ENCODE data around the gene ASAP3. TPM values are rescaled to one million over a fixed set of nuclear protein-coding genes. Genes with fewer than 3 reads are reported as not detected.
A peak's percentile ranks its signal among the peaks of the same experiment; 100 is the strongest.

ASAP3 gene
- total and polyA plus RNA-seq, 2 donors (not counting 3 experiments of a cell fraction or from before 2014, with no cell fraction given) = 12.5 to 14.2 TPM

GRCh38 chr1:23500466-23500865 is 16.5 kb upstream of the ASAP3 start:
- Histone ChIP-seq H4K20me1 (replicated peaks; ENCODE audit: control insufficient read depth, extremely low read depth, insufficient read depth, low read length) (no peaks in the 10 kb centered on the region), H2AFZ (ENCODE audit: low read depth, low read length) (no peak overlapping the region), H3K36me3 (ENCODE audit: control insufficient read depth in 2 of 2, extremely low read depth in 1 of 2, insufficient read depth in 2 of 2, low read length in 2 of 2) (no peaks in the 10 kb centered on the region), H3K9me1 (replicated peaks; ENCODE audit: control insufficient read depth, extremely low read depth, insufficient read depth, low read length) (no peaks in the 10 kb centered on the region), H3K79me2 (ENCODE audit: control insufficient read depth, insufficient read depth, low read length) (no peaks in the 10 kb centered on the region), H3K27ac (ENCODE audit: insufficient read depth, low read depth, low read length) (no peak overlapping the region), H3K9me3 (replicated peaks; ENCODE audit: control insufficient read depth, insufficient read depth, low read length) (no peaks in the 10 kb centered on the region), H3K4me1 (ENCODE audit: control insufficient read depth, extremely low read depth, insufficient read depth, low read length) (no peaks in the 10 kb centered on the region), H3K27me3 (ENCODE audit: control insufficient read depth in 2 of 2, insufficient read depth in 2 of 2, low read length in 2 of 2) (no peaks in the 10 kb centered on the region), H3K4me3 (replicated peaks in 1 of 3; ENCODE audit: insufficient read depth in 1 of 3, low read depth in 1 of 3, low read length in 3 of 3) (no peak overlapping the region), H3K4me2 (ENCODE audit: insufficient read depth, low read length) (no peak overlapping the region), H3K9ac (replicated peaks; ENCODE audit: extremely low read depth, insufficient read depth, low read length) (no peak overlapping the region)
- ChIA-PET POLR2A (no interaction called here), CTCF (interaction anchor here (0.6 to 8.3 kb wide), 3 partner anchors 30 to 97 kb away, joined by 3 to 287 read pairs (median 192); partner anchors contain the start of gene E2F2)
- intact Hi-C loops (cut with micrococcal nuclease) = no loop called here
- DNase-seq (ENCODE audit: low read depth, low spot score) (no peak), FAIRE-seq (no peak)
- BruUV-seq (replicated peaks) = no TSS peak
- TF ChIP-seq FOS (IDR thresholded peaks at IDR 0.05; ENCODE audit: borderline replicate concordance, insufficient read depth, low read length) (no peak), MYC (IDR thresholded peaks at IDR 0.05; ENCODE audit: low read depth, low read length) (no peak)
- dilution Hi-C loops (cut with MboI; ENCODE audit: extremely low pct_ligation_motif_present, low sequenced_read_pairs) = no loop called here

- no peak overlapping the region for H3K4me3 ChIP-seq (replicated peaks in 1 of 3; ENCODE audit: insufficient read depth in 1 of 3, low read depth in 1 of 3, low read length in 3 of 3)
- no peak overlapping the region for H3K4me2 ChIP-seq (ENCODE audit: insufficient read depth, low read length)
- ChIA-PET POLR2A (interaction anchor here (0.6 kb wide), 1 partner anchor 15 kb away, joined by 4 read pairs; no protein-coding TSS in a partner anchor), CTCF (interaction anchor here (0.7 to 8.3 kb wide), 50 partner anchors 9 to 579 kb away, joined by 3 to 287 read pairs (median 5); partner anchors contain the start of genes ASAP3, E2F2, ELOA and HNRNPR)
- H3K79me2 ChIP-seq (ENCODE audit: control insufficient read depth, insufficient read depth, low read length) = no peaks in the 10 kb centered on the region
- DNase-seq (ENCODE audit: low read depth, low spot score) (no peak), FAIRE-seq (peak; percentile 72)
- no peak for TF ChIP-seq MAX (IDR thresholded peaks at IDR 0.05; ENCODE audit: insufficient read depth, insufficient read length)
- no peak for TF ChIP-seq CTCF (IDR thresholded peaks at IDR 0.05; ENCODE audit: extremely low read depth in 1 of 2, insufficient read depth in 1 of 2, low read depth in 1 of 2, low read length in 2 of 2)
- no peak for TF ChIP-seq EZH2 (IDR thresholded peaks at IDR 0.05; ENCODE audit: borderline replicate concordance, low read depth, low read length, severe bottlenecking)
- no peak for TF ChIP-seq POLR2AphosphoS5 (IDR thresholded peaks at IDR 0.05; ENCODE audit: insufficient read depth, low read depth, low read length)
- no peak for TF ChIP-seq JUN (IDR thresholded peaks at IDR 0.05; ENCODE audit: borderline replicate concordance, insufficient read depth, insufficient read length, low read depth)
- no peak for TF ChIP-seq MYC (IDR thresholded peaks at IDR 0.05; ENCODE audit: low read depth, low read length)
- no peak for TF ChIP-seq GATA2 (IDR thresholded peaks at IDR 0.05; ENCODE audit: insufficient read depth, insufficient read length, low read depth, low read length)
- no peak for TF ChIP-seq FOS (IDR thresholded peaks at IDR 0.05; ENCODE audit: borderline replicate concordance, insufficient read depth, low read length)
- TF ChIP-seq POLR2A (IDR thresholded peaks at IDR 0.05; ENCODE audit: low read depth, low read length) = no peak
- H2AFZ ChIP-seq (ENCODE audit: low read depth, low read length) = peak overlapping the region; percentile 82
- BruUV-seq (replicated peaks) = no TSS peak
- no peaks in the 10 kb centered on the region for H3K9me3 ChIP-seq (replicated peaks; ENCODE audit: control insufficient read depth, insufficient read depth, low read length)
- H3K4me1 ChIP-seq (ENCODE audit: control insufficient read depth, extremely low read depth, insufficient read depth, low read length) = no peaks in the 10 kb centered on the region
- H3K27me3 ChIP-seq (ENCODE audit: control insufficient read depth in 2 of 2, insufficient read depth in 2 of 2, low read length in 2 of 2) = no peaks in the 10 kb centered on the region
- intact Hi-C loops (cut with micrococcal nuclease) = loop anchor here (1.0 kb wide), 4 partner anchors 41 to 522 kb away; no protein-coding TSS in a partner anchor
- H3K9me1 ChIP-seq (replicated peaks; ENCODE audit: control insufficient read depth, extremely low read depth, insufficient read depth, low read length) = no peaks in the 10 kb centered on the region
- H3K27ac ChIP-seq (ENCODE audit: insufficient read depth, low read depth, low read length) = no peak overlapping the region
- dilution Hi-C loops (cut with MboI; ENCODE audit: extremely low pct_ligation_motif_present, low sequenced_read_pairs) = no loop called here
- no peaks in the 10 kb centered on the region for H4K20me1 ChIP-seq (replicated peaks; ENCODE audit: control insufficient read depth, extremely low read depth, insufficient read depth, low read length)
- H3K36me3 ChIP-seq (ENCODE audit: control insufficient read depth in 2 of 2, extremely low read depth in 1 of 2, insufficient read depth in 2 of 2, low read length in 2 of 2) = no peaks in the 10 kb centered on the region
- H3K9ac ChIP-seq (replicated peaks; ENCODE audit: extremely low read depth, insufficient read depth, low read length) = no peak overlapping the region
Measured at GRCh38 chr1:23497777-23498439, 13.9 kb upstream of the ASAP3 start.

Data from endothelial cell of umbilical vein (primary cell).